ENCODE data around the gene TSHR.

The TSHR gene

GRCh38 chr14:81164167-81164774 is 208.8 kb downstream of the TSHR start:
- no peaks in the 10 kb centered on the region for H3K36me3 ChIP-seq (ENCODE audit: control insufficient read depth in 1 of 2, insufficient read depth in 2 of 2, low read depth in 1 of 2, low read length in 2 of 2)
- no peak overlapping the region for H3K9ac ChIP-seq (ENCODE audit: low read length)
- H3K27me3 ChIP-seq (ENCODE audit: control insufficient read depth in 1 of 2, insufficient read depth in 1 of 2, low read length in 2 of 2), result no peaks in the 10 kb centered on the region
- no peak overlapping the region for H2BK12ac ChIP-seq (ENCODE audit: low read length in 2 of 2)
- H3K9me3 ChIP-seq (ENCODE audit: control insufficient read depth, low read length), result no peaks in the 10 kb centered on the region
- no peak overlapping the region for H3K18ac ChIP-seq (ENCODE audit: low read depth in 1 of 2, low read length in 2 of 2)
- 4% methylated on average over 1 of the region's 1 CpG for WGBS
- no peak overlapping the region for H2BK5ac ChIP-seq (ENCODE audit: low read depth, low read length, poor library complexity, severe bottlenecking)
- no peak overlapping the region for H3K4me2 ChIP-seq (ENCODE audit: low read length, poor library complexity, severe bottlenecking)
- H3K79me1 ChIP-seq (replicated peaks; ENCODE audit: low read length, poor library complexity, severe bottlenecking), result no peaks in the 10 kb centered on the region
- no peak overlapping the region for H4K8ac ChIP-seq (ENCODE audit: low read length)
- no peak overlapping the region for H3K4ac ChIP-seq (ENCODE audit: low read depth in 1 of 2, low read length in 2 of 2)
- H2BK120ac ChIP-seq (ENCODE audit: low read depth, low read length), result no peak overlapping the region
- H3K23ac ChIP-seq (ENCODE audit: low read length in 2 of 2), result no peak overlapping the region
- H2BK15ac ChIP-seq (ENCODE audit: low read depth, poor library complexity, severe bottlenecking), result no peak overlapping the region
- no peak overlapping the region for H2AFZ ChIP-seq (ENCODE audit: low read depth, low read length)
- H2AK5ac ChIP-seq (ENCODE audit: low read length, severe bottlenecking), result no peak overlapping the region
- H3K4me3 ChIP-seq (ENCODE audit: insufficient read depth in 1 of 2, low read depth in 1 of 2, low read length in 2 of 2), result no peak overlapping the region
- H3K4me1 ChIP-seq (ENCODE audit: control insufficient read depth, insufficient read depth, low read depth, low read length), result peaks cover 2% of the 10 kb centered on the region
- no peak overlapping the region for H3K27ac ChIP-seq (ENCODE audit: low read length, poor library complexity, severe bottlenecking)
- H4K91ac ChIP-seq (ENCODE audit: low read length), result no peak overlapping the region
- DNase-seq, result peak; percentile 58
- H3K14ac ChIP-seq (ENCODE audit: low read length in 2 of 2), result no peak overlapping the region

GRCh38 chr14:81165188-81165587 is 209.8 kb downstream of the TSHR start:
- Histone ChIP-seq H2AFZ (ENCODE audit: low read depth, low read length) (no peak overlapping the region), H3K79me1 (replicated peaks; ENCODE audit: low read length, poor library complexity, severe bottlenecking) (peaks cover 2% of the 10 kb centered on the region), H3K4me2 (ENCODE audit: low read length, poor library complexity, severe bottlenecking) (no peak overlapping the region), H3K27me3 (ENCODE audit: control insufficient read depth in 1 of 2, insufficient read depth in 1 of 2, low read length in 2 of 2) (no peaks in the 10 kb centered on the region), H2BK12ac (ENCODE audit: low read length in 2 of 2) (no peak overlapping the region), H3K27ac (ENCODE audit: low read length, poor library complexity, severe bottlenecking) (no peak overlapping the region), H3K14ac (ENCODE audit: low read length in 2 of 2) (no peak overlapping the region), H3K4me1 (ENCODE audit: control insufficient read depth, insufficient read depth, low read depth, low read length) (peaks cover 8% of the 10 kb centered on the region), H3K36me3 (ENCODE audit: control insufficient read depth in 1 of 2, insufficient read depth in 2 of 2, low read depth in 1 of 2, low read length in 2 of 2) (no peaks in the 10 kb centered on the region), H2BK15ac (ENCODE audit: low read depth, poor library complexity, severe bottlenecking) (no peak overlapping the region), H2AK5ac (ENCODE audit: low read length, severe bottlenecking) (no peak overlapping the region), H3K9me3 (ENCODE audit: control insufficient read depth, low read length) (no peaks in the 10 kb centered on the region), H3K4me3 (ENCODE audit: insufficient read depth in 1 of 2, low read depth in 1 of 2, low read length in 2 of 2) (no peak overlapping the region), H2BK120ac (ENCODE audit: low read depth, low read length) (no peak overlapping the region), H3K18ac (ENCODE audit: low read depth in 1 of 2, low read length in 2 of 2) (no peak overlapping the region), H3K4ac (ENCODE audit: low read depth in 1 of 2, low read length in 2 of 2) (no peak overlapping the region), H4K8ac (ENCODE audit: low read length) (no peak overlapping the region), H4K91ac (ENCODE audit: low read length) (no peak overlapping the region), H2BK5ac (ENCODE audit: low read depth, low read length, poor library complexity, severe bottlenecking) (no peak overlapping the region), H3K23ac (ENCODE audit: low read length in 2 of 2) (no peak overlapping the region), H3K9ac (ENCODE audit: low read length) (no peak overlapping the region)
- DNase-seq, result no peak
- WGBS, result 76% methylated on average over 4 of the region's 4 CpGs

- no peak overlapping the region for H3K4me2 ChIP-seq (ENCODE audit: low read length, poor library complexity, severe bottlenecking)
- WGBS, result 90% methylated on average over 2 of the region's 2 CpGs
- H2BK15ac ChIP-seq (ENCODE audit: low read depth, poor library complexity, severe bottlenecking), result no peak overlapping the region
- no peaks in the 10 kb centered on the region for H3K27me3 ChIP-seq (ENCODE audit: control insufficient read depth in 1 of 2, insufficient read depth in 1 of 2, low read length in 2 of 2)
- no peak for DNase-seq
- H3K9ac ChIP-seq (ENCODE audit: low read length), result no peak overlapping the region
- H2BK12ac ChIP-seq (ENCODE audit: low read length in 2 of 2), result no peak overlapping the region
- H4K8ac ChIP-seq (ENCODE audit: low read length), result no peak overlapping the region
- H3K14ac ChIP-seq (ENCODE audit: low read length in 2 of 2), result no peak overlapping the region
- H3K79me1 ChIP-seq (replicated peaks; ENCODE audit: low read length, poor library complexity, severe bottlenecking), result peaks cover 2% of the 10 kb centered on the region
- H2AFZ ChIP-seq (ENCODE audit: low read depth, low read length), result no peak overlapping the region
- no peaks in the 10 kb centered on the region for H3K36me3 ChIP-seq (ENCODE audit: control insufficient read depth in 1 of 2, insufficient read depth in 2 of 2, low read depth in 1 of 2, low read length in 2 of 2)
- no peak overlapping the region for H3K18ac ChIP-seq (ENCODE audit: low read depth in 1 of 2, low read length in 2 of 2)
- H2BK5ac ChIP-seq (ENCODE audit: low read depth, low read length, poor library complexity, severe bottlenecking), result no peak overlapping the region
- H3K23ac ChIP-seq (ENCODE audit: low read length in 2 of 2), result no peak overlapping the region
- H3K9me3 ChIP-seq (ENCODE audit: control insufficient read depth, low read length), result no peaks in the 10 kb centered on the region
- no peak overlapping the region for H2AK5ac ChIP-seq (ENCODE audit: low read length, severe bottlenecking)
- no peak overlapping the region for H3K4ac ChIP-seq (ENCODE audit: low read depth in 1 of 2, low read length in 2 of 2)
- H3K27ac ChIP-seq (ENCODE audit: low read length, poor library complexity, severe bottlenecking), result no peak overlapping the region
- no peak overlapping the region for H2BK120ac ChIP-seq (ENCODE audit: low read depth, low read length)
- no peak overlapping the region for H3K4me3 ChIP-seq (ENCODE audit: insufficient read depth in 1 of 2, low read depth in 1 of 2, low read length in 2 of 2)
- no peak overlapping the region for H4K91ac ChIP-seq (ENCODE audit: low read length)
- H3K4me1 ChIP-seq (ENCODE audit: control insufficient read depth, insufficient read depth, low read depth, low read length), result peaks cover 8% of the 10 kb centered on the region
Observed at GRCh38 chr14:81166121-81166520, 210.7 kb downstream of the TSHR start.

- Histone ChIP-seq H2AK5ac (ENCODE audit: low read length, severe bottlenecking) (no peak overlapping the region), H2AFZ (ENCODE audit: low read depth, low read length) (no peak overlapping the region)
- 100% methylated on average over 3 of the region's 4 CpGs for WGBS
Observed at GRCh38 chr14:81169267-81169666, 213.8 kb downstream of the TSHR start.

More at GRCh38 chr14:81169267-81169666, 213.8 kb downstream of the TSHR start:
- no peak for DNase-seq
- Histone ChIP-seq H2BK5ac (ENCODE audit: low read depth, low read length, poor library complexity, severe bottlenecking) (no peak overlapping the region), H3K27me3 (ENCODE audit: control insufficient read depth in 1 of 2, insufficient read depth in 1 of 2, low read length in 2 of 2) (no peaks in the 10 kb centered on the region), H3K9me3 (ENCODE audit: control insufficient read depth, low read length) (no peaks in the 10 kb centered on the region), H3K4me1 (ENCODE audit: control insufficient read depth, insufficient read depth, low read depth, low read length) (peaks cover 6% of the 10 kb centered on the region), H3K79me1 (replicated peaks; ENCODE audit: low read length, poor library complexity, severe bottlenecking) (peaks cover 2% of the 10 kb centered on the region), H3K18ac (ENCODE audit: low read depth in 1 of 2, low read length in 2 of 2) (no peak overlapping the region), H2BK15ac (ENCODE audit: low read depth, poor library complexity, severe bottlenecking) (no peak overlapping the region), H3K23ac (ENCODE audit: low read length in 2 of 2) (no peak overlapping the region), H3K4me2 (ENCODE audit: low read length, poor library complexity, severe bottlenecking) (no peak overlapping the region), H3K4ac (ENCODE audit: low read depth in 1 of 2, low read length in 2 of 2) (no peak overlapping the region), H3K4me3 (ENCODE audit: insufficient read depth in 1 of 2, low read depth in 1 of 2, low read length in 2 of 2) (peak overlapping the region in 1 of 2 experiments; percentile 82), H4K8ac (ENCODE audit: low read length) (peak overlapping the region; percentile 98), H2BK120ac (ENCODE audit: low read depth, low read length) (no peak overlapping the region), H3K36me3 (ENCODE audit: control insufficient read depth in 1 of 2, insufficient read depth in 2 of 2, low read depth in 1 of 2, low read length in 2 of 2) (peaks cover 0 to 1% of the 10 kb centered on the region in 2 experiments), H3K9ac (ENCODE audit: low read length) (peak overlapping the region; percentile 85), H4K91ac (ENCODE audit: low read length) (no peak overlapping the region), H3K27ac (ENCODE audit: low read length, poor library complexity, severe bottlenecking) (no peak overlapping the region), H3K14ac (ENCODE audit: low read length in 2 of 2) (no peak overlapping the region), H2BK12ac (ENCODE audit: low read length in 2 of 2) (no peak overlapping the region)

Measured in mesenchymal stem cell (in vitro differentiated cells and primary cell).